Hepatocyte (in vitro differentiated cells): ENCODE measurements around the gene OR51A2. TPM values are rescaled to one million over a fixed set of nuclear protein-coding genes. Genes with fewer than 3 reads are reported as not detected.

Source experiments
- polyA plus RNA-seq: library from polyadenylated mRNA; unstranded; fragments of >200 nt; fragmentation: Nextera tagmentation; extraction: Ambion mirVana; gene quantifications from 2 replicates; pipeline ENCODE4 v1.2.1, GENCODE V29; 2016
- total RNA-seq: library from RNA; depleted of rRNA; stranded (reverse); fragments of >200 nt; gene quantifications from 2 replicates; pipeline ENCODE4 v1.2.3, GENCODE V29; 2014

Gene OR51A2
- total and polyA plus RNA-seq, 2 experiments from 2014 or later: not detected

Other genes with a start within 250 kb of the OR51A2 start
- not detected in 2 replicates for gene OR51F1, start 185.8 kb downstream of the OR51A2 start, total RNA-seq
- not detected in 2 replicates for gene OR51F1, start 185.8 kb downstream of the OR51A2 start, polyA plus RNA-seq
- gene OR52R1, start 151.3 kb downstream of the OR51A2 start, total RNA-seq: not detected in 2 replicates
- gene OR52R1, start 151.3 kb downstream of the OR51A2 start, polyA plus RNA-seq: not detected in 2 replicates
- gene OR51F2, start 134.4 kb downstream of the OR51A2 start, total RNA-seq: not detected in 2 replicates
- gene OR51F2, start 134.4 kb downstream of the OR51A2 start, polyA plus RNA-seq: not detected in 2 replicates
- gene OR51S1, start 106.5 kb downstream of the OR51A2 start, total RNA-seq: not detected in 2 replicates
- not detected in 2 replicates for gene OR51S1, start 106.5 kb downstream of the OR51A2 start, polyA plus RNA-seq
- gene OR51T1, start 73.8 kb downstream of the OR51A2 start, total RNA-seq: not detected in 2 replicates
- gene OR51T1, start 73.8 kb downstream of the OR51A2 start, polyA plus RNA-seq: not detected in 2 replicates
- not detected in 2 replicates for gene OR51A7, start 51.9 kb downstream of the OR51A2 start, total RNA-seq
- not detected in 2 replicates for gene OR51A7, start 51.9 kb downstream of the OR51A2 start, polyA plus RNA-seq
- gene OR51G2, start 36.4 kb downstream of the OR51A2 start, total RNA-seq: not detected in 2 replicates
- gene OR51G2, start 36.4 kb downstream of the OR51A2 start, polyA plus RNA-seq: not detected in 2 replicates
- not detected in 2 replicates for gene OR51G1, start 31.4 kb downstream of the OR51A2 start, total RNA-seq
- not detected in 2 replicates for gene OR51G1, start 31.4 kb downstream of the OR51A2 start, polyA plus RNA-seq
- gene OR51A4, start 8.1 kb downstream of the OR51A2 start, total RNA-seq: not detected in 2 replicates
- not detected in 2 replicates for gene OR51A4, start 8.1 kb downstream of the OR51A2 start, polyA plus RNA-seq
- gene OR51L1, start 39.1 kb upstream of the OR51A2 start, total RNA-seq: not detected in 2 replicates
- not detected in 2 replicates for gene OR51L1, start 39.1 kb upstream of the OR51A2 start, polyA plus RNA-seq
- not detected in 2 replicates for gene OR52J3, start 90.8 kb upstream of the OR51A2 start, total RNA-seq
- not detected in 2 replicates for gene OR52J3, start 90.8 kb upstream of the OR51A2 start, polyA plus RNA-seq
- gene OR52E2, start 103.9 kb upstream of the OR51A2 start, total RNA-seq: not detected in 2 replicates
- gene OR52E2, start 103.9 kb upstream of the OR51A2 start, polyA plus RNA-seq: not detected in 2 replicates
- gene OR52E1, start 113.9 kb upstream of the OR51A2 start, total RNA-seq: not detected in 2 replicates
- not detected in 2 replicates for gene OR52E1, start 113.9 kb upstream of the OR51A2 start, polyA plus RNA-seq
- not detected in 2 replicates for gene OR52A5, start 182.6 kb upstream of the OR51A2 start, total RNA-seq
- gene OR52A5, start 182.6 kb upstream of the OR51A2 start, polyA plus RNA-seq: not detected in 2 replicates
- gene OR52A1, start 199.0 kb upstream of the OR51A2 start, total RNA-seq: not detected in 2 replicates
- gene OR52A1, start 199.0 kb upstream of the OR51A2 start, polyA plus RNA-seq: not detected in 2 replicates
- gene OR51V1, start 245.0 kb upstream of the OR51A2 start, total RNA-seq: not detected in 2 replicates
- not detected in 2 replicates for gene OR51V1, start 245.0 kb upstream of the OR51A2 start, polyA plus RNA-seq